GM18517 (cell line): ENCODE measurements around the gene C1QTNF3.
"Not testable (repeated sequence)": the region's sequence is repeated elsewhere in the genome, so short reads cannot be mapped to it uniquely, and the experiment has no call there.

Source experiments
- ATAC-seq: cut with Tn5 transposase; IDR thresholded peaks from one replicate; pipeline ENCODE4 v1.9.1; 2021; ENCODE audit warnings: mild to moderate bottlenecking, moderate library complexity; ENCODE audit not compliant: unreplicated experiment

C1QTNF3 gene

GRCh38 chr5:34026089-34026761, 16.8 kb downstream of the C1QTNF3 start:
- ATAC-seq: no peak

- ATAC-seq: peak; percentile 85
Measured at GRCh38 chr5:34022121-34022705, 20.8 kb downstream of the C1QTNF3 start.

- no peak for ATAC-seq
Measured at GRCh38 chr5:34021334-34021733, 21.7 kb downstream of the C1QTNF3 start.

- no peak for ATAC-seq
Measured at GRCh38 chr5:34020726-34021125, 22.3 kb downstream of the C1QTNF3 start.

- no peak for ATAC-seq
Measured at GRCh38 chr5:34017254-34017653, 25.8 kb downstream of the C1QTNF3 start.

GRCh38 chr5:34016750-34017149, 26.3 kb downstream of the C1QTNF3 start:
- ATAC-seq: no peak

- no peak for ATAC-seq
Measured at GRCh38 chr5:34016222-34016621, 26.8 kb downstream of the C1QTNF3 start.

GRCh38 chr5:34015120-34015822, 27.7 kb downstream of the C1QTNF3 start:
- ATAC-seq: no peak

GRCh38 chr5:34014626-34015025, 28.4 kb downstream of the C1QTNF3 start:
- ATAC-seq: no peak

- ATAC-seq: no peak
Measured at GRCh38 chr5:34013547-34013946, 29.5 kb downstream of the C1QTNF3 start.

- ATAC-seq: no peak
Measured at GRCh38 chr5:34012791-34013190, 30.2 kb downstream of the C1QTNF3 start.

GRCh38 chr5:34011536-34011935, 31.5 kb downstream of the C1QTNF3 start:
- ATAC-seq: no peak

GRCh38 chr5:34010146-34010545, 32.9 kb downstream of the C1QTNF3 start:
- not testable (repeated sequence) for ATAC-seq

GRCh38 chr5:34009610-34010009, 33.4 kb downstream of the C1QTNF3 start:
- no peak for ATAC-seq

GRCh38 chr5:34008802-34009201, 34.2 kb downstream of the C1QTNF3 start:
- ATAC-seq: no peak

GRCh38 chr5:34007621-34008600, 35.1 kb downstream of the C1QTNF3 start, which contains the start of gene AMACR:
TSS of gene AMACR (minus strand) at chr5:34008050. CDS start at chr5:34008019, 31 bp downstream.
- peak; percentile 90 for ATAC-seq

GRCh38 chr5:34007201-34007620, 35.8 kb downstream of the C1QTNF3 start:
- ATAC-seq: no peak

- ATAC-seq: no peak
Measured at GRCh38 chr5:34005681-34006080, 37.3 kb downstream of the C1QTNF3 start.

- ATAC-seq: no peak
Measured at GRCh38 chr5:34005211-34005610, 37.8 kb downstream of the C1QTNF3 start.

- ATAC-seq: no peak
Measured at GRCh38 chr5:34003941-34004340, 39.1 kb downstream of the C1QTNF3 start.
